CD14-positive monocyte (primary cell): ENCODE measurements around the gene OR7D2. TPM values are rescaled to one million over a fixed set of nuclear protein-coding genes. Genes with fewer than 3 reads are reported as not detected.

Experiments
- DNase-seq, 3 donors: peaks; one replicate each; pipeline ENCODE4 v3.0.0-alpha.2; 2011 to 2022
- H2AFZ ChIP-seq: 2 replicates; pipeline ENCODE4 v1.6.0; 2012; ENCODE audit warnings: mild to moderate bottlenecking, low read depth, low read length, inconsistent platforms; ENCODE audit not compliant: insufficient read depth, poor library complexity, severe bottlenecking
- H3K27ac ChIP-seq, 2 donors: 1 replicate in 1 of 2; 2 replicates in 1 of 2; pipeline ENCODE4 v1.5.1; 2012 to 2013; ENCODE audit warnings: low read length in 2 of 2, control low read depth in 1 of 2, inconsistent platforms in 1 of 2, low read depth in 1 of 2, mild to moderate bottlenecking in 1 of 2
- H3K27me3 ChIP-seq, 2 donors: one replicate each; pipeline versions ENCODE4 v1.6.0 to v1.6.1; 2011 to 2013; ENCODE audit warnings: low read length in 2 of 2; ENCODE audit not compliant: control insufficient read depth in 2 of 2, insufficient read depth in 2 of 2
- H3K36me3 ChIP-seq, 2 donors: replicated peaks in 1 of 2; 1 replicate in 1 of 2; 2 replicates in 1 of 2; pipeline versions ENCODE4 v1.5.1 to v1.6.1; 2012 to 2013; ENCODE audit warnings: low read length in 2 of 2, control low read depth in 1 of 2, inconsistent platforms in 1 of 2, mild to moderate bottlenecking in 1 of 2; ENCODE audit not compliant: insufficient read depth in 2 of 2, control insufficient read depth in 1 of 2
- H3K4me1 ChIP-seq, 2 donors: 1 replicate in 1 of 2; 2 replicates in 1 of 2; pipeline versions ENCODE4 v1.5.1 to v1.6.1; 2012 to 2013; ENCODE audit warnings: low read length in 2 of 2, control low read depth in 1 of 2, inconsistent platforms in 1 of 2, mild to moderate bottlenecking in 1 of 2, moderate library complexity in 1 of 2; ENCODE audit not compliant: insufficient read depth in 2 of 2, control insufficient read depth in 1 of 2
- H3K4me2 ChIP-seq: replicated peaks from 2 replicates; pipeline ENCODE3; 2012; ENCODE audit warnings: low read length, moderate library complexity, mild to moderate bottlenecking; ENCODE audit not compliant: poor library complexity, severe bottlenecking; ENCODE audit errors: extremely low read depth
- H3K4me3 ChIP-seq, 3 experiments: fragments of 200-600 bp in 1 of 3; sonication (generic) in 1 of 3; replicated peaks in 1 of 3; 1 replicate in 2 of 3; 2 replicates in 1 of 3; pipeline ENCODE4 v1.5.1; 2011 to 2013; ENCODE audit warnings: low read length in 3 of 3, mild to moderate bottlenecking in 3 of 3, control low read depth in 2 of 3, low read depth in 2 of 3, inconsistent platforms in 1 of 3, moderate library complexity in 1 of 3
- H3K79me2 ChIP-seq: 2 replicates; pipeline ENCODE4 v1.6.0; 2012; ENCODE audit warnings: mild to moderate bottlenecking, control low read depth, inconsistent platforms, low read length, moderate library complexity; ENCODE audit not compliant: insufficient read depth
- H3K9ac ChIP-seq: 2 replicates; pipeline ENCODE4 v1.6.0; 2017; ENCODE audit warnings: low read length, mild to moderate bottlenecking; ENCODE audit not compliant: insufficient read depth, poor library complexity, severe bottlenecking
- H3K9me3 ChIP-seq, 2 donors: replicated peaks in 1 of 2; 1 replicate in 1 of 2; 2 replicates in 1 of 2; pipeline versions ENCODE4 v1.5.1 to v1.6.1; 2012 to 2013; ENCODE audit warnings: low read length in 2 of 2, control low read depth in 1 of 2; ENCODE audit not compliant: control insufficient read depth in 1 of 2, insufficient read depth in 1 of 2
- H4K20me1 ChIP-seq: 2 replicates; pipeline ENCODE4 v1.6.0; 2012; ENCODE audit warnings: mild to moderate bottlenecking, low read length, control low read depth, moderate library complexity; ENCODE audit not compliant: insufficient read depth
- H3K27ac Mint-ChIP-seq, 7 donors: one replicate each; pipeline ENCODE4 v1.8.0; 2020; ENCODE audit warnings: mild to moderate bottlenecking in 7 of 7, mixed read lengths in 7 of 7, moderate library complexity in 6 of 7, inconsistent platforms in 2 of 7
- H3K27me3 Mint-ChIP-seq, 3 donors: one replicate each; pipeline ENCODE4 v1.8.0; 2021 to 2022; ENCODE audit warnings: low read depth in 3 of 3, mild to moderate bottlenecking in 3 of 3, mixed read lengths in 3 of 3, moderate library complexity in 3 of 3, inconsistent platforms in 1 of 3
- H3K36me3 Mint-ChIP-seq, 2 donors: one replicate each; pipeline ENCODE4 v1.8.0; 2020; ENCODE audit warnings: mixed read lengths in 2 of 2, inconsistent platforms in 1 of 2, mild to moderate bottlenecking in 1 of 2
- H3K4me1 Mint-ChIP-seq: one replicate; pipeline ENCODE4 v1.8.0; 2020; ENCODE audit warnings: mild to moderate bottlenecking, mixed read lengths
- H3K4me3 Mint-ChIP-seq, 2 donors: one replicate each; pipeline ENCODE4 v1.8.0; 2020; ENCODE audit warnings: mild to moderate bottlenecking in 2 of 2, mixed read lengths in 2 of 2, moderate library complexity in 1 of 2
- H3K9me3 Mint-ChIP-seq, 7 donors: one replicate each; pipeline ENCODE4 v1.8.0; 2020 to 2022; ENCODE audit warnings: mixed read lengths in 7 of 7, mild to moderate bottlenecking in 6 of 7, moderate library complexity in 6 of 7, inconsistent platforms in 2 of 7
- CTCF ChIP-seq: fragments of 200-600 bp; IDR thresholded peaks from one replicate; pipeline ENCODE4 v1.8.0; 2022; ENCODE audit warnings: antibody characterized with exemption, mild to moderate bottlenecking
- WGBS: methylation state at CpG from one replicate; pipeline ENCODE4 v1.1.5; 2013; ENCODE audit warnings: missing lambda C conversion rate; ENCODE audit not compliant: insufficient coverage; 5-methylcytosine and 5-hydroxymethylcytosine counted together
- intact Hi-C, 2 donors: fragments of 100-400 bp; cut with micrococcal nuclease; formaldehyde crosslinking; loops; one replicate each; pipeline versions ENCODE4 v1.15.0 to v1.15.1; 2023
- polyA plus RNA-seq, 3 donors: library from polyadenylated mRNA; depleted of rRNA in 1 of 3; unstranded in 2 of 3; stranded (reverse) in 1 of 3; fragments of 300-500 nt in 2 of 3; fragments of >200 nt in 1 of 3; fragmentation: Illumina TruSeq in 2 of 3; gene quantifications; 1 replicate in 2 of 3; 2 replicates in 1 of 3; pipeline ENCODE4 v1.2.3, GENCODE V29; 2012 to 2021

Gene OR7D2
- polyA plus RNA-seq, 3 donors, result 0.05 TPM; not detected in 2

- H3K4me3 Mint-ChIP-seq, result no peak overlapping the region
- H3K9me3 Mint-ChIP-seq, result peaks cover 3 to 16% (median 11%) of the 10 kb centered on the region in 7 donors
- Histone ChIP-seq H3K27ac (peak overlapping the region in 1 of 2 donors; percentile 55), H3K4me1 (peaks cover 2 to 13% of the 10 kb centered on the region in 2 donors), H2AFZ (no peak overlapping the region), H3K4me2 (peak overlapping the region; percentile 43), H3K9me3 (peaks cover 11 to 14% of the 10 kb centered on the region in 2 donors), H3K4me3 (peak overlapping the region in 1 of 3 experiments; percentile 3), H3K9ac (no peak overlapping the region), H3K27me3 (no peaks in the 10 kb centered on the region), H3K79me2 (no peaks in the 10 kb centered on the region), H3K36me3 (peaks cover 7 to 22% of the 10 kb centered on the region in 2 donors), H4K20me1 (no peaks in the 10 kb centered on the region)
- peak overlapping the region in 3 of 7 donors; percentile 33 to 73 (median 36) for H3K27ac Mint-ChIP-seq
- intact Hi-C loops, result no loop called here
- no peak for TF ChIP-seq CTCF
- H3K4me1 Mint-ChIP-seq, result no peaks in the 10 kb centered on the region
- peak in 1 of 3 donors; percentile 2 for DNase-seq
- peaks cover 0 to 1% (median 1%) of the 10 kb centered on the region in 3 donors for H3K27me3 Mint-ChIP-seq
- 20% methylated on average over 1 of the region's 4 CpGs for WGBS
- peaks cover 42 to 54% of the 10 kb centered on the region in 2 donors for H3K36me3 Mint-ChIP-seq
Observed at GRCh38 chr19:9166846-9167245, 11.9 kb upstream of the OR7D2 start.

- no peaks in the 10 kb centered on the region for H3K79me2 ChIP-seq
- DNase-seq, result no peak
- Mint-ChIP-seq H3K36me3 (peaks cover 1 to 12% of the 10 kb centered on the region in 2 donors), H3K27ac (peak overlapping the region in 1 of 7 donors; percentile 39), H3K4me3 (no peak overlapping the region), H3K9me3 (peaks cover 2 to 19% (median 10%) of the 10 kb centered on the region in 7 donors), H3K27me3 (peaks cover 0 to 3% (median 1%) of the 10 kb centered on the region in 3 donors), H3K4me1 (no peaks in the 10 kb centered on the region)
- H3K36me3 ChIP-seq, result no peaks in the 10 kb centered on the region
- no peak overlapping the region for H3K9ac ChIP-seq
- TF ChIP-seq CTCF, result no peak
- no peak overlapping the region for H2AFZ ChIP-seq
- peaks cover 1 to 10% of the 10 kb centered on the region in 2 donors for H3K4me1 ChIP-seq
- intact Hi-C loops, result no loop called here
- H3K27ac ChIP-seq, result no peak overlapping the region
- WGBS, result 95% methylated on average over 6 of the region's 6 CpGs
- H3K9me3 ChIP-seq, result peaks cover 0 to 5% of the 10 kb centered on the region in 2 donors
- H3K4me3 ChIP-seq, result no peak overlapping the region
- H3K27me3 ChIP-seq, result no peaks in the 10 kb centered on the region
- no peaks in the 10 kb centered on the region for H4K20me1 ChIP-seq
- H3K4me2 ChIP-seq, result no peak overlapping the region
Observed at GRCh38 chr19:9171393-9171991, 7.3 kb upstream of the OR7D2 start.
